Stimulated activated CD8-positive, alpha-beta memory T cell treated with anti-CD3 and anti-CD28 coated beads, Interleukin-12 subunit alpha, Interleukin-12 subunit beta, amount 100 ng/mL, for 1 hour (primary cell): Measurements from ENCODE around the gene GALNT14.

ENCODE experiments used
- DNase-seq: peaks from one replicate; pipeline ENCODE4 v3.0.0-alpha.2; 2020; ENCODE audit warnings: low read depth

Gene GALNT14

GRCh38 chr2:31011587-31011986 is 126.7 kb downstream of the GALNT14 start:
- DNase-seq, result no peak

GRCh38 chr2:31008561-31009114 is 129.6 kb downstream of the GALNT14 start:
- no peak for DNase-seq

- DNase-seq, result no peak
Measured at GRCh38 chr2:31004257-31004656, 134.0 kb downstream of the GALNT14 start.

- DNase-seq, result no peak
Measured at GRCh38 chr2:31003749-31004148, 134.5 kb downstream of the GALNT14 start.

GRCh38 chr2:31002537-31003150 is 135.6 kb downstream of the GALNT14 start:
- no peak for DNase-seq

GRCh38 chr2:31000970-31001369 is 137.3 kb downstream of the GALNT14 start:
- no peak for DNase-seq

- no peak for DNase-seq
Measured at GRCh38 chr2:30998672-30999071, 139.6 kb downstream of the GALNT14 start.

GRCh38 chr2:30997979-30998378 is 140.3 kb downstream of the GALNT14 start:
- DNase-seq, result no peak

- DNase-seq, result no peak
Measured at GRCh38 chr2:30994227-30995056, 143.8 kb downstream of the GALNT14 start.

GRCh38 chr2:30992781-30993180 is 145.5 kb downstream of the GALNT14 start:
- no peak for DNase-seq

GRCh38 chr2:30990671-30991070 is 147.6 kb downstream of the GALNT14 start:
- DNase-seq, result no peak

- DNase-seq, result no peak
Measured at GRCh38 chr2:30990176-30990575, 148.1 kb downstream of the GALNT14 start.

- DNase-seq, result no peak
Measured at GRCh38 chr2:30989746-30990145, 148.5 kb downstream of the GALNT14 start.

GRCh38 chr2:30987566-30987965 is 150.7 kb downstream of the GALNT14 start:
- no peak for DNase-seq

- no peak for DNase-seq
Measured at GRCh38 chr2:30986231-30986580, 152.0 kb downstream of the GALNT14 start.

- no peak for DNase-seq
Measured at GRCh38 chr2:30985493-30986230, 152.6 kb downstream of the GALNT14 start.

GRCh38 chr2:30984148-30984547 is 154.1 kb downstream of the GALNT14 start:
- DNase-seq, result no peak

- no peak for DNase-seq
Measured at GRCh38 chr2:30981510-30981909, 156.7 kb downstream of the GALNT14 start.

- no peak for DNase-seq
Measured at GRCh38 chr2:30981096-30981495, 157.1 kb downstream of the GALNT14 start.

GRCh38 chr2:30979822-30980245 is 158.4 kb downstream of the GALNT14 start:
- no peak for DNase-seq

- no peak for DNase-seq
Measured at GRCh38 chr2:30978854-30979253, 159.4 kb downstream of the GALNT14 start.

GRCh38 chr2:30978044-30978443 is 160.2 kb downstream of the GALNT14 start:
- DNase-seq, result no peak

GRCh38 chr2:30975156-30975555 is 163.1 kb downstream of the GALNT14 start:
- DNase-seq, result no peak
